ENCODE data around the gene CDH23. TPM values are rescaled to one million over a fixed set of nuclear protein-coding genes. Genes with fewer than 3 reads are reported as not detected.

CDH23 gene
- total and polyA plus RNA-seq, 2 donors from 2014 or later = 1.1 to 6.4 TPM

- Histone ChIP-seq H3K27me3 (ENCODE audit: control insufficient read depth, insufficient read depth, low read length) (no peaks in the 10 kb centered on the region), H3K36me3 (ENCODE audit: control insufficient read depth in 2 of 3, insufficient read depth in 3 of 3, low read length in 3 of 3) (no peaks in the 10 kb centered on the region), H3K4me3 (ENCODE audit: low read length in 3 of 3) (no peak overlapping the region), H3K27ac (ENCODE audit: low read depth in 2 of 2, low read length in 2 of 2) (no peak overlapping the region), H3K9me3 (ENCODE audit: control insufficient read depth in 2 of 3, insufficient read depth in 1 of 3, low read length in 3 of 3) (no peaks in the 10 kb centered on the region), H3K4me1 (ENCODE audit: control insufficient read depth in 2 of 3, insufficient read depth in 2 of 3, low read depth in 1 of 3, low read length in 3 of 3) (peaks cover 0 to 6% (median 0%) of the 10 kb centered on the region in 3 donors), H3K9ac (ENCODE audit: low read length in 3 of 3) (no peak overlapping the region)
- intact Hi-C loops (cut with DNase I) = no loop called here
- TF ChIP-seq CTCF (IDR thresholded peaks at IDR 0.05; ENCODE audit: borderline replicate concordance, extremely low read depth, insufficient read depth) = no peak
- DNase-seq (peak in 1 of 5 donors; percentile 15), FAIRE-seq (no peak)
Observed at GRCh38 chr10:71596127-71596526, 199.4 kb downstream of the CDH23 start.

GRCh38 chr10:71596759-71597158 lies 200.0 kb downstream of the CDH23 start:
- no peak for TF ChIP-seq CTCF (IDR thresholded peaks at IDR 0.05; ENCODE audit: borderline replicate concordance, extremely low read depth, insufficient read depth)
- Histone ChIP-seq H3K27me3 (ENCODE audit: control insufficient read depth, insufficient read depth, low read length) (no peaks in the 10 kb centered on the region), H3K27ac (ENCODE audit: low read depth in 2 of 2, low read length in 2 of 2) (no peak overlapping the region), H3K9ac (ENCODE audit: low read length in 3 of 3) (no peak overlapping the region), H3K4me1 (ENCODE audit: control insufficient read depth in 2 of 3, insufficient read depth in 2 of 3, low read depth in 1 of 3, low read length in 3 of 3) (peaks cover 0 to 6% (median 0%) of the 10 kb centered on the region in 3 donors), H3K9me3 (ENCODE audit: control insufficient read depth in 2 of 3, insufficient read depth in 1 of 3, low read length in 3 of 3) (no peaks in the 10 kb centered on the region), H3K36me3 (ENCODE audit: control insufficient read depth in 2 of 3, insufficient read depth in 3 of 3, low read length in 3 of 3) (no peaks in the 10 kb centered on the region), H3K4me3 (ENCODE audit: low read length in 3 of 3) (no peak overlapping the region)
- FAIRE-seq (no peak), DNase-seq (peak in 2 of 5 donors; percentile 22 to 67)
- intact Hi-C loops (cut with DNase I) = no loop called here

- Histone ChIP-seq H3K9ac (ENCODE audit: low read length in 3 of 3) (no peak overlapping the region), H3K4me1 (ENCODE audit: control insufficient read depth in 2 of 3, insufficient read depth in 2 of 3, low read depth in 1 of 3, low read length in 3 of 3) (peaks cover 0 to 6% (median 0%) of the 10 kb centered on the region in 3 donors), H3K4me3 (ENCODE audit: low read length in 3 of 3) (no peak overlapping the region), H3K9me3 (ENCODE audit: control insufficient read depth in 2 of 3, insufficient read depth in 1 of 3, low read length in 3 of 3) (no peaks in the 10 kb centered on the region), H3K36me3 (ENCODE audit: control insufficient read depth in 2 of 3, insufficient read depth in 3 of 3, low read length in 3 of 3) (no peaks in the 10 kb centered on the region), H3K27me3 (ENCODE audit: control insufficient read depth, insufficient read depth, low read length) (no peaks in the 10 kb centered on the region), H3K27ac (ENCODE audit: low read depth in 2 of 2, low read length in 2 of 2) (peak overlapping the region in 1 of 2 donors; percentile 62)
- FAIRE-seq = no peak
- TF ChIP-seq CTCF (IDR thresholded peaks at IDR 0.05; ENCODE audit: borderline replicate concordance, extremely low read depth, insufficient read depth) = no peak
- intact Hi-C loops (cut with DNase I) = no loop called here
- peak in 3 of 5 donors; percentile 48 to 82 (median 62) for DNase-seq
Observed at GRCh38 chr10:71597821-71598498, 201.2 kb downstream of the CDH23 start.

Measured in kidney (tissue), 14 donors.